NOMO-1 (cell line): ENCODE data around the gene VPS33A.
"Not testable (repeated sequence)": the region's sequence is repeated elsewhere in the genome, so short reads cannot be mapped to it uniquely, and the experiment has no call there.

Source experiments
- DNase-seq, 2 experiments: peaks; one replicate each; lab custom pipeline; 2025; ENCODE audit not compliant: unreplicated experiment in 2 of 2; lab: John Stamatoyannopoulos, UW

VPS33A gene

DNA sequence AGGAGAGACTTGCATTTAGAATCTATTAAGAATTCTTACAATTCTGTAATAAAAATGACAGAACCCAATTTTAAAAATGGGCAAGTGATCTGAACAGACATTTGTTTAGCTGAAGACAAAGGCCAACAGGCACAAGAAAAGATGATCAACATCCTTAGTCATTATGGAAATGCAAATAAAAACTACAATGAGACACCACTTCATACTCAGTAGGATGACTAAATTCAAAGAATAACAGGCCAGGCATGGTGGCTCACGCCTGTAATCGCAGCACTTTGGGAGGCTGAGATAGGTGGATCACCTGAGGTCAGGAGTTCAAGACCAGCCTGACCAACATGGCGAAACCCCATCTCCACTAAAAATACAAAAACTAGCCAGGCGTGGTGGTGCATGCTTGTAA, 7.8 kb downstream of the VPS33A start:
- DNase-seq: not testable (repeated sequence)

- no peak for DNase-seq
Observed at GRCh38 chr12:122250536-122250935, 15.8 kb downstream of the VPS33A start.

GRCh38 chr12:122250047-122250446, 16.2 kb downstream of the VPS33A start:
- no peak for DNase-seq

- no peak for DNase-seq
Observed at GRCh38 chr12:122245553-122245952, 20.7 kb downstream of the VPS33A start.

- DNase-seq: no peak
Observed at GRCh38 chr12:122244565-122245371, 21.5 kb downstream of the VPS33A start.

- no peak for DNase-seq
Observed at GRCh38 chr12:122243965-122244364, 22.3 kb downstream of the VPS33A start.

GRCh38 chr12:122238861-122239260, 27.4 kb downstream of the VPS33A start:
- DNase-seq: no peak

DNA sequence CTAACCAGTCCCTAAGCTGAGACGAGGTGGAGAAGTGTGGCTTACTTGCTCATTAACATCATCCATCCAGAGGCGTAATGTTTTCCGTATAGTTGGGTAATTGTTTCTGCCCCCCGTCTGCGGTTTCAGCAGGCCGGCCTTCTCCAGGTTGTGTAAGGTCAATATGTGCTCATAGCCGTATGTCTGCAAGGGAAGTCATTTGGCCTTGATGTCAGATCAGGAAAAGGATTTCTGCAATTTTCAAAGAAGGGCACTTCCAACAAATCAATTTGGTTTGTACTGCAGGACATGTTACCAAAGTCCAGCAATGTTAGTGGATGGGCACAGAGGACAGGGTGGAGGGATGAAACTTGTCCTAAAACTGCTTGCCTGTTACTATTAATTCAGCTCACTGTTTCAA, 30.6 kb downstream of the VPS33A start:
- peak; percentile 90 to 95 for DNase-seq

DNA sequence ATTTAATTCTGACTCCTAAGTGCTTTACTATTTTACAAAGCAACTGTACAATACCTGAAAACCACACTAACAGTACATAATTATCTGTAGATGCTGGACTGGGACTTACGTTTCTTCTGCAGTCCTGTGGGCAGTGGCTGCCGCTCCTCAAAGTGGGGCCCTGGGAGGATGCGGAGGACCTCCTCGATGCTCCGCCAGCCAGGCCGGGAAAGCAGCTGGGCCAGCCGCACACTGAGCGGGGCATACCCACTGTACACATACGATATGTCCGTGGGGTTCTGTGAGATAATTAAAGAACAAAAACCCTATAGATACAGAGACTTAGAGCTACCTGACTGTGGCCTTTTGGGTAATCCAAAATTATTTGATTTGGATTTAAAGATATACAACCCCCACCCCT, 33.6 kb downstream of the VPS33A start:
- no peak for DNase-seq

DNA sequence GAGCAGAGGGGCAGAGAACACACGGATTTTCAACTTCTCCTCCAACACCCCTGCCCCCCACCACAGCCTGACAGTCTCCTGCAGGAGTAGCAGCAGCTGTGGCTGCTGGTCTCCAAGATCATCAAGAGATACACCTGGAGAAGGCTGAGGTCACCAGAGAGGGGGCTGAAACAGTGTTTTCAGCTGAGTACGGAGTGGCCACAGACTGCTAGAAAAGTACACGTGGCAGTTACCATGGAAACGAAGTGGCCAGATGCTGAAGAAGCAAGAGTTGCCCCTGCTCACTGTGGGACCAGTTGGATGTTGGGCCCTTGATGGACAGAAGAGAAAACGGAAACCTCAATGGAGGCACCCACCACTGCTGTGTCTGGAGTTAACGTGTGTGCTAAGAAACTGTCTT, 35.5 kb downstream of the VPS33A start:
- DNase-seq: no peak

- no peak for DNase-seq
Observed at GRCh38 chr12:122228092-122228491, 38.2 kb downstream of the VPS33A start.

GRCh38 chr12:122227341-122227740, 39.0 kb downstream of the VPS33A start:
- DNase-seq: no peak

GRCh38 chr12:122226366-122227125, 39.7 kb downstream of the VPS33A start:
- no peak for DNase-seq

GRCh38 chr12:122225683-122226365, 40.5 kb downstream of the VPS33A start, which contains the start of gene DIABLO:
TSS of gene DIABLO (minus strand) at chr12:122226052. CDS start at chr12:122226014, 38 bp downstream.
- DNase-seq: peak; percentile 98 to 100

DNA sequence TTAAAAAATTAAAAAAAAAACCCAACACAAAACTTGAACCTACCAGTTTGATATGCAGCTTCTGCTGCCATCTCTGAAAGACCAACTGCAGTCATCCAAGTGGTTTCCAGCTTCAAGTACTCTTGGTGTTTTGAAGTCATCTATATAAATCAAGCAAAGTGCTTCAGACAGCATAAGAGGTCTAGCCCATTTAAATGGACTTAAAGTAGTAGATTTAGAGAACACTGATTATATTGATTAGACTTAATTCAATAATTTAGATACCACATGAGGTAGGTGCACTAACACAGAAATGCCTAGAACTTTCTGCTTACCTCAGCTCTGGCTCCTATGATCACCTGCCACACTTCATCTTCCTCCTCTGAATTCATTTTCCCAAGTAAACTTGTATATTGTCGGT, 49.8 kb downstream of the VPS33A start:
- DNase-seq: no peak

DNA sequence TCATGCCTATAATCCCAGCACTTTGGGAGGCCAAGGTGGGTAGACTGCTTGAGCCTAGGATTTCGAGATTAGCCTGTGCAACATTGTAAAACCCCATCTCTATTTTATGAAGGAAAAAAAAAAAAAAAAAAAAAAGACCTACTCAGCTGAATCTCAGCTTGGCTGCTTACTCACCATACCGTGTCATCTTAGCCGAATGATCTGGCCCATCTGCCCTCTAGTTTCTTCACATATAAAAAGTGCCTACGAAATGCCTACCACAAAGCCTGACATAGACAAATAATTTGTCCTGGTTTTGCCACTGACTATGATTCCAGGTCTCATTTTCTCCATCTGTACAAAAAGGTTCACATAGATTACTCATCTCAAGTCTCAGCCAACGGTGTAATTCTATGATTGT, 50.5 kb downstream of the VPS33A start:
- no peak for DNase-seq

- DNase-seq: no peak
Observed at GRCh38 chr12:122208073-122208820, 58.0 kb downstream of the VPS33A start.

DNA sequence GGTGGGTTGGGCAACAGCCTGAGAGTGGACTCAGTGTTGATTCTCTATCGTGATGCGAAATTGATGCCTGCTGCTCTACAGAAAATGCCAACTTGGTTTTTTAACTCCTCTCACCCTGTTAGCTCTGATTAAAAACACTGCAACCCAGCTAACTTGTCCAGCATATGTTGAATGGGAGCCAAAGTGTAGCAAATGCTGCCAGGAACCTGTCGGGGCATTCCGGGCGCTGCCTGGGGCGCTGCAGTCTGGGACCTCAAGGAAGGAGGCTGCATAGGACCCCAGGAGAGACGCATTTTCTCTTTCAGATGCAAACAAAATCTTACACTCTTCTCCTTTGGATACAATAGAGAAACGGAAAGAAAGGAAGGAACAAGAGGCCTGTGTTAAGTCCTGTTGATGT, 58.9 kb downstream of the VPS33A start:
- DNase-seq: no peak

DNA sequence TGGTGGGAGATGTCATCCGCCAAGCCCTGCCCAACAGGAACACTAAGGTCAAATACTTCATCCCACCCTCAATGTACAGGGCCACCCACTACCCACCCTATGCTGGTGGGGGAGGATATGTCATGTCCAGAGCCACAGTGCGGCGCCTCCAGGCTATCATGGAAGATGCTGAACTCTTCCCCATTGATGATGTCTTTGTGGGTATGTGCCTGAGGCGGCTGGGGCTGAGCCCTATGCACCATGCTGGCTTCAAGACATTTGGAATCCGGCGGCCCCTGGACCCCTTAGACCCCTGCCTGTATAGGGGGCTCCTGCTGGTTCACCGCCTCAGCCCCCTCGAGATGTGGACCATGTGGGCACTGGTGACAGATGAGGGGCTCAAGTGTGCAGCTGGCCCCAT, 59.3 kb downstream of the VPS33A start:
- no peak for DNase-seq

GRCh38 chr12:122206111-122206881, 60.0 kb downstream of the VPS33A start:
- no peak for DNase-seq
